Osteoblast (primary cell): ENCODE data around the gene ANXA8. TPM values are rescaled to one million over a fixed set of nuclear protein-coding genes. Genes with fewer than 3 reads are reported as not detected.

Experiments
- DNase-seq: peaks from one replicate; pipeline ENCODE4 v3.0.0; 2011; ENCODE audit warnings: low spot score, mixed read lengths; ENCODE audit not compliant: insufficient read length; ENCODE audit errors: missing footprints
- H2AFZ ChIP-seq: 2 replicates; pipeline ENCODE4 v1.6.0; 2011; ENCODE audit warnings: mild to moderate bottlenecking, low read length
- H3K27ac ChIP-seq: 2 replicates; pipeline ENCODE4 v1.5.1; 2011; ENCODE audit warnings: mild to moderate bottlenecking, low read depth, low read length, moderate library complexity
- H3K27me3 ChIP-seq: 2 replicates; pipeline ENCODE4 v1.6.0; 2012; ENCODE audit warnings: mild to moderate bottlenecking, control low read depth, inconsistent platforms, low read length, moderate library complexity; ENCODE audit not compliant: insufficient read depth
- H3K36me3 ChIP-seq: 2 replicates; pipeline ENCODE4 v1.5.1; 2011; ENCODE audit warnings: mild to moderate bottlenecking, low read length, control low read depth, moderate library complexity; ENCODE audit not compliant: insufficient read depth
- H3K4me1 ChIP-seq: 2 replicates; pipeline ENCODE4 v1.5.1; 2011; ENCODE audit warnings: mild to moderate bottlenecking, low read length, control low read depth, moderate library complexity; ENCODE audit not compliant: insufficient read depth
- H3K4me2 ChIP-seq: 2 replicates; pipeline ENCODE4 v1.6.0; 2011; ENCODE audit warnings: mild to moderate bottlenecking, low read length; ENCODE audit not compliant: insufficient read depth
- H3K4me3 ChIP-seq: fragments of 200-600 bp; sonication (generic); 3 replicates; pipeline ENCODE4 v1.5.1; 2012; ENCODE audit warnings: mild to moderate bottlenecking, low read length, inconsistent platforms; ENCODE audit not compliant: insufficient read depth
- H3K79me2 ChIP-seq: 2 replicates; pipeline ENCODE4 v1.6.0; 2012; ENCODE audit warnings: mild to moderate bottlenecking, low read length, control low read depth, inconsistent platforms; ENCODE audit not compliant: insufficient read depth
- H3K9me3 ChIP-seq: 2 replicates; pipeline ENCODE4 v1.5.1; 2011; ENCODE audit warnings: low read depth, low read length, control low read depth
- H4K20me1 ChIP-seq: 2 replicates; pipeline ENCODE4 v1.6.0; 2012; ENCODE audit warnings: mild to moderate bottlenecking, low read length, control low read depth; ENCODE audit not compliant: insufficient read depth
- total RNA-seq: library from RNA; depleted of rRNA; stranded (reverse); fragments of >200 nt; gene quantifications from 2 replicates; pipeline ENCODE4 v1.2.3, GENCODE V29; 2012
- TF ChIP-seq, protein P1 (sequence below): IDR thresholded peaks from 2 replicates; pipeline ENCODE4 v1.5.1; 2011; ENCODE audit warnings: mild to moderate bottlenecking, low read depth, low read length, moderate library complexity; ENCODE audit errors: extremely low read depth

ANXA8 gene
- total RNA-seq, 1 donor: 0.72 TPM

DNA sequence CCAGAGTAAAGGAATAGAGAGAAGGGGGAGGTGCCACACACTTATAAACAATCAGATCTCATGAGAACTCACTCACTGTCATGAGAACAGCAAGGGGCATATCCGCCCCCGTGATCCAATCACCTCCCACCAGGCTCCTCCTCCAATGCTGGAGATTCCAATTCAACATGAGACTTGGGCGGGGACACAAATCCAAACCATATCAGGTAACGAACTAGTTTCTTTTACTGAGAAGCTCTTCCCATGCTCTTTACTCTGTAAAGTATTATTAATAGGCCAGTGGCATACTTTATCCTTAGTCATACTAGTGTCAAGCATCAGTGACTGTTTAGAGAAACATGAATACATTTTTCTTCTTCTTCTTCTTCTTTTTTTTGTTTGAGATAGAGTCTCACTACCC is 60.4 kb downstream of the ANXA8 start:
- Histone ChIP-seq H3K27ac (no peak overlapping the region), H3K36me3 (no peaks in the 10 kb centered on the region), H3K9me3 (no peaks in the 10 kb centered on the region), H4K20me1 (no peaks in the 10 kb centered on the region), H3K79me2 (no peaks in the 10 kb centered on the region), H2AFZ (no peak overlapping the region), H3K27me3 (no peaks in the 10 kb centered on the region), H3K4me2 (no peak overlapping the region), H3K4me3 (no peak overlapping the region), H3K4me1 (peaks cover 11% of the 10 kb centered on the region)
- no peak for DNase-seq
- TF ChIP-seq, protein P1, sequence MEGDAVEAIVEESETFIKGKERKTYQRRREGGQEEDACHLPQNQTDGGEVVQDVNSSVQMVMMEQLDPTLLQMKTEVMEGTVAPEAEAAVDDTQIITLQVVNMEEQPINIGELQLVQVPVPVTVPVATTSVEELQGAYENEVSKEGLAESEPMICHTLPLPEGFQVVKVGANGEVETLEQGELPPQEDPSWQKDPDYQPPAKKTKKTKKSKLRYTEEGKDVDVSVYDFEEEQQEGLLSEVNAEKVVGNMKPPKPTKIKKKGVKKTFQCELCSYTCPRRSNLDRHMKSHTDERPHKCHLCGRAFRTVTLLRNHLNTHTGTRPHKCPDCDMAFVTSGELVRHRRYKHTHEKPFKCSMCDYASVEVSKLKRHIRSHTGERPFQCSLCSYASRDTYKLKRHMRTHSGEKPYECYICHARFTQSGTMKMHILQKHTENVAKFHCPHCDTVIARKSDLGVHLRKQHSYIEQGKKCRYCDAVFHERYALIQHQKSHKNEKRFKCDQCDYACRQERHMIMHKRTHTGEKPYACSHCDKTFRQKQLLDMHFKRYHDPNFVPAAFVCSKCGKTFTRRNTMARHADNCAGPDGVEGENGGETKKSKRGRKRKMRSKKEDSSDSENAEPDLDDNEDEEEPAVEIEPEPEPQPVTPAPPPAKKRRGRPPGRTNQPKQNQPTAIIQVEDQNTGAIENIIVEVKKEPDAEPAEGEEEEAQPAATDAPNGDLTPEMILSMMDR: no peak

DNA sequence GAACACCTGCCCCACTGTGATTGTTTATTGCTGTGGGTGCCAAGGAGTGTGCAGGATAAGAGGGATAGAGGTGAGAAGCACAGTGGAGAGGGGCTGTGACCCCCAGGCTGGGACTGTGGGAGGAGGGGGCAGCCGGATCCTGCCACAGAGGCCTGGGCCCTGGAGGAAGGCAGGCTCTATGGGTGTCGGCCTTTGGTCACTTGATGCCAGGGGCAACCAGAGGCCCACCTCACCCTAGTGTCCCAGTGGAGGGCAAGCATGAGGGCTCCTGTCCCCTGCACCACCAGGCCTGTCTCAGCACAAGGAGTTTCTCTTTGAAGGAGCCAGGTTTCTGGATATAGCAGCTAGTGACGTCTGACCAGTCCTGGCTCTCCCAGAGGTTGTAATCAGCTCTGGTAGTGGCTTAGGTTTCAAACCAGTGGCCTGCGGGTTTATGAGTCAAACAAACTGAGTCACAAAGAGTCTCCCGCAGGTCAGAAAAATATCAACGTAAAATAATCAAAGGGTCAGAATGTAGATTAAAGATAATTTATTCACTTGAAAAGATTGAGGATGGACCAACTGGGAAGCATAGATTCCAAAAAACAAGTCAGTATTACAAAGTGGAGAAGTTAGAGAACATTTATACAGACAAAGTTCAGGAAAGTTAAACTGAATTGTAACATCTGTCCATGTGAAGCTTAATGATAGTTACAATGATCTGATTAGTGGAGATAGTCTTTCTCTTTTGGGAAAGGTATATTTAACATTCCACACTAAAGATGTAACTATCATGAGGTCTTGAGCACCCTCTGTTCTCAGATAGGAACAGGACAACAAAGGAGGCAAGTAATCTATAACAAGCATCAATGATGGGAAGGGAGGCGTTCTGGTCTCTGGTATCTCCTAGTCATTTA is 62.6 kb downstream of the ANXA8 start:
- no peaks in the 10 kb centered on the region for H4K20me1 ChIP-seq
- H3K4me1 ChIP-seq: peaks cover 11% of the 10 kb centered on the region
- H3K9me3 ChIP-seq: no peaks in the 10 kb centered on the region
- DNase-seq: peak; percentile 96
- TF ChIP-seq, protein P1: no peak
- H3K79me2 ChIP-seq: no peaks in the 10 kb centered on the region
- no peaks in the 10 kb centered on the region for H3K36me3 ChIP-seq
- H2AFZ ChIP-seq: no peak overlapping the region
- no peaks in the 10 kb centered on the region for H3K27me3 ChIP-seq
- H3K27ac ChIP-seq: no peak overlapping the region
- H3K4me3 ChIP-seq: no peak overlapping the region
- H3K4me2 ChIP-seq: no peak overlapping the region

DNA sequence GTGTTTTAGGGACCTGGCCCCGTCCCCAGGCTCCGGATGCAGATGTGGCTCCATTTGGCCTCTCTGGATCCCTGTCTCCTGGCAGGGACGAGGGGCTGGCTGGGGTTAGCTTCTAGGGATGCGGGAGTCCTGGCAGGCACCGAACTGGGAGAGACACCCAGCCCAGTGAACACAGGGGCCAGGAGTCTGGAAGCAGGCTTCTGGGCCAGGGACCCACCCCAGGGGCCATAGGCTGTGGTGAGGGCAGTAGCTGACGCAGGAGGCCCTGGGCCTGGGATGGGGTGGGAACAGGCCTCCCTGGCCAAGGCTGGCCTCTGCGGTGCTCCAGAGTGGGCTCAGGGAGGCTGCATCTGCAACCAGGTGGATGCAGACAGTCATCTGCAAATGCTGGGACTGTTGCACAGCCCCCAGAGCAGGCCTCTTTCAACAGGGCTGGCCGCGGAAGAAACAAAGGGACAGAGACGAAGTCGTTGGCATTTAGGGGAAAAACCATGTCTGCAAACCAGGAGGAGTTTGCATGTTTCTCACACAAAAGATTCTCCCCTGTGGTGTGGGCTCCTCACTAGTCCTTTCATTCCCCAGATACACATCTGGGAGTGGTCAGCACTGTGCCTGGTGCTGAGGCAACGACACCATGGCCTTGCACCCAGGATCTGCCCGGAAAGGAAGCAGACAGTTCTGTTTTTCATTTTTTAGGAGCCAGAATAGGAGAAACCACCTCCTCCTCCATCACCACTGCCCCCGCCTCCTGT is 63.4 kb downstream of the ANXA8 start:
- TF ChIP-seq, protein P1: no peak
- H3K27ac ChIP-seq: no peak overlapping the region
- no peaks in the 10 kb centered on the region for H3K36me3 ChIP-seq
- H3K4me3 ChIP-seq: no peak overlapping the region
- H3K4me1 ChIP-seq: peaks cover 11% of the 10 kb centered on the region
- no peaks in the 10 kb centered on the region for H3K79me2 ChIP-seq
- no peak for DNase-seq
- H3K9me3 ChIP-seq: no peaks in the 10 kb centered on the region
- H3K4me2 ChIP-seq: no peak overlapping the region
- no peaks in the 10 kb centered on the region for H3K27me3 ChIP-seq
- H2AFZ ChIP-seq: no peak overlapping the region
- H4K20me1 ChIP-seq: no peaks in the 10 kb centered on the region

DNA sequence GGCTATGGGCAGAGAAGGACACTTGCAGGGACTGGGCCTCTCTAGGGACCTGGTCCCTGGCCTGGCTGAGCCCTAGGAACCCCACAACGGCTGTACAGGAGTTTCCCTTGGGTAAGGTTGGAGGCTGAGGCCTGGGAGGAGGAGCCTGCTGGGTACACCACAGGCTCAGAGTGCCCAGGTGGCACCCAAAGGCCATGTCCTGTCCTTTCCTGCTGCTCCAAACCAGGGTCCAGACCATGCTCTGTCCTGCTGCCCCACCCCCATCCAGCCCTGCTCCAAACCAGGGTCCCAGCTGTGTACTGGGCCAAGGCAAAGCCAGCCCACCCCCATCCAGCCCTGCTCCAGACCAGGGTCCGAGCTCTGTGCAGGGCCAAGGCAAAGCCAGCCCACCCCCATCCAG is 64.5 kb downstream of the ANXA8 start:
- no peak overlapping the region for H2AFZ ChIP-seq
- TF ChIP-seq, protein P1: no peak

More for the DNA sequence above, 64.5 kb downstream of the ANXA8 start:
- no peak for DNase-seq
- Histone ChIP-seq H3K79me2 (no peaks in the 10 kb centered on the region), H3K27me3 (no peaks in the 10 kb centered on the region), H3K4me3 (no peak overlapping the region), H3K4me1 (peaks cover 11% of the 10 kb centered on the region), H3K9me3 (no peaks in the 10 kb centered on the region), H3K36me3 (no peaks in the 10 kb centered on the region), H4K20me1 (no peaks in the 10 kb centered on the region), H3K27ac (no peak overlapping the region), H3K4me2 (no peak overlapping the region)
